Endothelial cell of umbilical vein (primary cell): ENCODE results near the gene GPRC5D. TPM values are rescaled to one million over a fixed set of nuclear protein-coding genes. Genes with fewer than 3 reads are reported as not detected.
A peak's percentile ranks its signal among the peaks of the same experiment; 100 is the strongest.

Source experiments
- BruUV-seq: library from RNA; stranded (reverse); fragments of 400-500 nt; replicated peaks from 2 replicates; lab custom pipeline; 2021; lab: Mats Ljungman, UMichigan
- CTCF ChIA-PET: fragments of 300-600, 350-600 bp; sonication (Branson Sonifier 250); formaldehyde crosslinking; loops from one replicate; lab custom pipeline; 2021; ENCODE audit warnings: antibody characterized with exemption, inconsistent platforms; lab: Charles Lee
- POLR2A ChIA-PET: fragments of 300-600, 350-600 bp; sonication (Branson Sonifier 250); formaldehyde crosslinking; loops from one replicate; lab custom pipeline; 2021; ENCODE audit warnings: antibody characterized with exemption, inconsistent platforms; lab: Charles Lee
- DNase-seq: peaks from one replicate; pipeline ENCODE4 v3.0.0-alpha.2; 2011; ENCODE audit warnings: low read depth, low spot score
- FAIRE-seq: peaks from 2 replicates; lab custom pipeline; 2011; peaks lifted over from hg19 to GRCh38; lab: Jason Lieb, UNC
- H2AFZ ChIP-seq: 2 replicates; pipeline ENCODE4 v1.6.0; 2012; ENCODE audit warnings: low read depth, low read length, control low read depth, inconsistent platforms
- H3K27ac ChIP-seq: 2 replicates; pipeline ENCODE4 v1.5.1; 2011; ENCODE audit warnings: low read depth, mild to moderate bottlenecking, control low read depth, low read length, moderate library complexity; ENCODE audit not compliant: insufficient read depth
- H3K27me3 ChIP-seq, 2 experiments: 2 replicates each; pipeline versions ENCODE4 v1.6.0 to v1.6.1; 2011; ENCODE audit warnings: low read length in 2 of 2, mixed read lengths in 1 of 2; ENCODE audit not compliant: control insufficient read depth in 2 of 2, insufficient read depth in 2 of 2
- H3K36me3 ChIP-seq, 2 experiments: 2 replicates in 1 of 2; 3 replicates in 1 of 2; pipeline ENCODE4 v1.5.1; 2011; ENCODE audit warnings: low read length in 2 of 2, mild to moderate bottlenecking in 1 of 2, moderate library complexity in 1 of 2; ENCODE audit not compliant: control insufficient read depth in 2 of 2, insufficient read depth in 2 of 2; ENCODE audit errors: extremely low read depth in 1 of 2
- H3K4me1 ChIP-seq: 3 replicates; pipeline ENCODE4 v1.5.1; 2011; ENCODE audit warnings: mild to moderate bottlenecking, low read length; ENCODE audit not compliant: control insufficient read depth, insufficient read depth; ENCODE audit errors: extremely low read depth
- H3K4me2 ChIP-seq: 2 replicates; pipeline ENCODE4 v1.6.1; 2011; ENCODE audit warnings: low read length, control low read depth, mixed read lengths; ENCODE audit not compliant: insufficient read depth
- H3K4me3 ChIP-seq, 3 experiments: fragments of 200-600 bp in 1 of 3; sonication (generic), shearing (Covaris generic) in 1 of 3; replicated peaks in 1 of 3; 2 replicates each; pipeline ENCODE4 v1.5.1; 2011 to 2016; ENCODE audit warnings: control low read depth in 3 of 3, low read length in 3 of 3, mild to moderate bottlenecking in 2 of 3, inconsistent platforms in 1 of 3, low read depth in 1 of 3, moderate library complexity in 1 of 3; ENCODE audit not compliant: insufficient read depth in 1 of 3
- H3K79me2 ChIP-seq: 2 replicates; pipeline ENCODE4 v1.6.0; 2012; ENCODE audit warnings: low read length, inconsistent platforms; ENCODE audit not compliant: control insufficient read depth, insufficient read depth
- H3K9ac ChIP-seq: replicated peaks from 2 replicates; pipeline ENCODE3; 2011; ENCODE audit warnings: low read length, control low read depth; ENCODE audit not compliant: insufficient read depth; ENCODE audit errors: extremely low read depth
- H3K9me1 ChIP-seq: replicated peaks from 3 replicates; pipeline ENCODE4 v1.6.0; 2011; ENCODE audit warnings: mild to moderate bottlenecking, low read length; ENCODE audit not compliant: control insufficient read depth, insufficient read depth; ENCODE audit errors: extremely low read depth
- H3K9me3 ChIP-seq: replicated peaks from 2 replicates; pipeline ENCODE4 v1.5.1; 2012; ENCODE audit warnings: low read length, inconsistent platforms; ENCODE audit not compliant: control insufficient read depth, insufficient read depth
- H4K20me1 ChIP-seq: replicated peaks from 2 replicates; pipeline ENCODE3; 2011; ENCODE audit warnings: mild to moderate bottlenecking, low read length; ENCODE audit not compliant: control insufficient read depth, insufficient read depth; ENCODE audit errors: extremely low read depth
- EZH2 ChIP-seq: IDR thresholded peaks from 2 replicates; pipeline ENCODE4 v1.6.1; 2012; ENCODE audit warnings: borderline replicate concordance, low read depth, mild to moderate bottlenecking, moderate library complexity, low read length, inconsistent platforms; ENCODE audit not compliant: severe bottlenecking
- FOS ChIP-seq: IDR thresholded peaks from 2 replicates; pipeline ENCODE4 v1.6.1; 2011; ENCODE audit warnings: mild to moderate bottlenecking, low read length, moderate library complexity, borderline replicate concordance; ENCODE audit not compliant: insufficient read depth
- GATA2 ChIP-seq: IDR thresholded peaks from 2 replicates; pipeline ENCODE4 v1.7.0; 2011; ENCODE audit warnings: low read depth, mild to moderate bottlenecking, moderate library complexity, mixed read lengths, low read length; ENCODE audit not compliant: insufficient read length, insufficient read depth
- JUN ChIP-seq: IDR thresholded peaks from 2 replicates; pipeline ENCODE4 v1.6.1; 2011; ENCODE audit warnings: borderline replicate concordance, low read depth; ENCODE audit not compliant: insufficient read length, insufficient read depth
- MYC ChIP-seq: IDR thresholded peaks from one replicate; pipeline ENCODE4 v1.6.1; 2011; ENCODE audit warnings: mild to moderate bottlenecking, low read depth, low read length
- POLR2A ChIP-seq: IDR thresholded peaks from 2 replicates; pipeline ENCODE4 v1.6.1; 2012; ENCODE audit warnings: low read depth, mild to moderate bottlenecking, control low read depth, low read length
- POLR2AphosphoS5 ChIP-seq: IDR thresholded peaks from 2 replicates; pipeline ENCODE4 v1.6.1; 2012; ENCODE audit warnings: low read depth, mild to moderate bottlenecking, control low read depth, low read length, moderate library complexity; ENCODE audit not compliant: insufficient read depth
- dilution Hi-C: fragments of 300-500 bp; cut with MboI; formaldehyde crosslinking; loops from one replicate; pipeline ENCODE4 v1.15.0; 2019; ENCODE audit warnings: low sequenced_read_pairs; ENCODE audit not compliant: extremely low pct_ligation_motif_present
- intact Hi-C: fragments of 100-400 bp; cut with micrococcal nuclease; formaldehyde crosslinking; loops from one replicate; pipeline ENCODE4 v1.10.0; 2022
- polyA plus RNA-seq, 4 experiments: library from polyadenylated mRNA; depleted of rRNA in 3 of 4; stranded (reverse) in 3 of 4; unstranded in 1 of 4; fragments of >200 nt; gene quantifications; 2 replicates each; pipeline versions ENCODE4 v1.2.1 to v1.2.3, GENCODE V29; 2011 to 2012; ENCODE audit warnings: missing spikeins in 1 of 4
- total RNA-seq: library from RNA; stranded (reverse); gene quantifications from 2 replicates; pipeline ENCODE4 v1.2.3, GENCODE V29; 2021
- TF ChIP-seq, protein P1 (sequence below), 2 donors: IDR thresholded peaks; 1 replicate in 1 of 2; 2 replicates in 1 of 2; pipeline ENCODE4 v1.5.1; 2011; ENCODE audit warnings: low read length in 2 of 2, mild to moderate bottlenecking in 2 of 2, moderate library complexity in 2 of 2, control low read depth in 1 of 2, inconsistent platforms in 1 of 2, low read depth in 1 of 2; ENCODE audit not compliant: insufficient read depth in 1 of 2; ENCODE audit errors: extremely low read depth in 1 of 2
- TF ChIP-seq, protein P2 (sequence below): IDR thresholded peaks from 2 replicates; pipeline ENCODE4 v1.6.1; 2011; ENCODE audit not compliant: insufficient read depth, insufficient read length

Gene GPRC5D
- total and polyA plus RNA-seq, 2 donors (not counting 3 experiments of a cell fraction or from before 2014, with no cell fraction given) = not detected

GRCh38 chr12:12954356-12954755 lies 2.4 kb upstream of the GPRC5D start:
- Histone ChIP-seq H2AFZ (no peak overlapping the region), H3K36me3 (peaks cover 0 to 3% of the 10 kb centered on the region in 2 experiments), H3K9me3 (no peaks in the 10 kb centered on the region), H3K27me3 (no peaks in the 10 kb centered on the region), H3K9me1 (no peaks in the 10 kb centered on the region), H3K4me2 (no peak overlapping the region), H3K79me2 (no peaks in the 10 kb centered on the region), H3K4me1 (no peaks in the 10 kb centered on the region), H4K20me1 (no peaks in the 10 kb centered on the region), H3K27ac (no peak overlapping the region), H3K9ac (no peak overlapping the region), H3K4me3 (no peak overlapping the region)
- intact Hi-C loops = no loop called here
- ChIA-PET POLR2A (no interaction called here), CTCF (interaction anchor here (0.7 to 1.4 kb wide), 4 partner anchors 18 to 161 kb away, joined by 3 to 4 read pairs (median 3); no protein-coding TSS in a partner anchor)
- dilution Hi-C loops = no loop called here
- no peak for TF ChIP-seq POLR2A
- peak; percentile 10 for TF ChIP-seq FOS
- FAIRE-seq = peak; percentile 15
- DNase-seq = peak; percentile 16
- no TSS peak for BruUV-seq

DNA sequence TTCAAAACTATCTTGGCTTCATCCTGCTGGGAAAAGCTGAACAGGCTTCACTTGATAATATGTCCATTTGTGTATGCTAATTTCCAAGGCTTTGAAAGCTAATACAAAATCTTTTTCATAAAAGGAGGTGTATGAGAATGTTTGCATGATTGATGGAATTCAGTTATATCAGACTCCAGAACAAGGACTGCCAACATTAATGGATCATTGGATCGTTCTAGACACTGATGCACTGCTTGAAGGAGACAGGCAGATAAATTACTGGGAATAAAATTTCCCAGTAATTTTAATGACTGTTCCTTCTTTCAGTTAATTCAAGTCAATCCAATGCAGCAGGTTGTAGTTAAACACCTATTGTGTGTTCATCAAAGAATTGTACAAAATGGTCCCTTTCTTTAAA lies 466 bp downstream of the GPRC5D start:
- Histone ChIP-seq H3K9me1 (no peaks in the 10 kb centered on the region), H3K4me3 (no peak overlapping the region), H2AFZ (no peak overlapping the region), H3K4me2 (no peak overlapping the region), H3K79me2 (no peaks in the 10 kb centered on the region), H4K20me1 (no peaks in the 10 kb centered on the region), H3K27ac (no peak overlapping the region), H3K9ac (no peak overlapping the region), H3K36me3 (peaks cover 0 to 3% of the 10 kb centered on the region in 2 experiments), H3K27me3 (no peaks in the 10 kb centered on the region), H3K9me3 (no peaks in the 10 kb centered on the region), H3K4me1 (no peaks in the 10 kb centered on the region)
- FAIRE-seq (no peak), DNase-seq (no peak)
- TF ChIP-seq GATA2 = no peak
- TF ChIP-seq FOS = no peak
- no peak for TF ChIP-seq MYC
- TF ChIP-seq, protein P1, sequence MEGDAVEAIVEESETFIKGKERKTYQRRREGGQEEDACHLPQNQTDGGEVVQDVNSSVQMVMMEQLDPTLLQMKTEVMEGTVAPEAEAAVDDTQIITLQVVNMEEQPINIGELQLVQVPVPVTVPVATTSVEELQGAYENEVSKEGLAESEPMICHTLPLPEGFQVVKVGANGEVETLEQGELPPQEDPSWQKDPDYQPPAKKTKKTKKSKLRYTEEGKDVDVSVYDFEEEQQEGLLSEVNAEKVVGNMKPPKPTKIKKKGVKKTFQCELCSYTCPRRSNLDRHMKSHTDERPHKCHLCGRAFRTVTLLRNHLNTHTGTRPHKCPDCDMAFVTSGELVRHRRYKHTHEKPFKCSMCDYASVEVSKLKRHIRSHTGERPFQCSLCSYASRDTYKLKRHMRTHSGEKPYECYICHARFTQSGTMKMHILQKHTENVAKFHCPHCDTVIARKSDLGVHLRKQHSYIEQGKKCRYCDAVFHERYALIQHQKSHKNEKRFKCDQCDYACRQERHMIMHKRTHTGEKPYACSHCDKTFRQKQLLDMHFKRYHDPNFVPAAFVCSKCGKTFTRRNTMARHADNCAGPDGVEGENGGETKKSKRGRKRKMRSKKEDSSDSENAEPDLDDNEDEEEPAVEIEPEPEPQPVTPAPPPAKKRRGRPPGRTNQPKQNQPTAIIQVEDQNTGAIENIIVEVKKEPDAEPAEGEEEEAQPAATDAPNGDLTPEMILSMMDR (IDR thresholded peaks at IDR 0.05; ENCODE audit: extremely low read depth in 1 of 2, insufficient read depth in 1 of 2, low read depth in 1 of 2, low read length in 2 of 2) = no peak
- no peak for TF ChIP-seq POLR2AphosphoS5
- TF ChIP-seq POLR2A = no peak
- no peak for TF ChIP-seq JUN
- TF ChIP-seq, protein P2, sequence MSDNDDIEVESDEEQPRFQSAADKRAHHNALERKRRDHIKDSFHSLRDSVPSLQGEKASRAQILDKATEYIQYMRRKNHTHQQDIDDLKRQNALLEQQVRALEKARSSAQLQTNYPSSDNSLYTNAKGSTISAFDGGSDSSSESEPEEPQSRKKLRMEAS = no peak
- no peak for TF ChIP-seq EZH2
- dilution Hi-C loops = no loop called here
- no TSS peak for BruUV-seq
- CTCF ChIA-PET = interaction anchor here (1.0 to 1.8 kb wide), 2 partner anchors 20 to 32 kb away, joined by 3 to 4 read pairs; no protein-coding TSS in a partner anchor
- POLR2A ChIA-PET = no interaction called here
- intact Hi-C loops = no loop called here
